Smooth muscle cell (in vitro differentiated cells): Measurements from ENCODE around the gene GUF1. TPM values are rescaled to one million over a fixed set of nuclear protein-coding genes. Genes with fewer than 3 reads are reported as not detected.

Experiments used
- DNase-seq: peaks from one replicate; lab custom pipeline; 2025; ENCODE audit not compliant: unreplicated experiment; lab: John Stamatoyannopoulos, UW
- H2AFZ ChIP-seq: fragments of 200-600 bp; sonication (generic); 2 replicates; pipeline ENCODE4 v1.6.0; 2016; ENCODE audit warnings: antibody characterized with exemption, low read depth, mild to moderate bottlenecking
- H3F3A ChIP-seq: fragments of 200-600 bp; sonication (generic); 2 replicates; pipeline ENCODE4 v1.6.0; 2017; ENCODE audit warnings: antibody characterized with exemption, low read depth
- H3K27ac ChIP-seq: fragments of 200-600 bp; sonication (generic); 2 replicates; pipeline ENCODE4 v1.5.1; 2016; ENCODE audit warnings: low read depth, mild to moderate bottlenecking
- H3K27me3 ChIP-seq: fragments of 200-600 bp; sonication (generic); 2 replicates; pipeline ENCODE4 v1.6.1; 2016; ENCODE audit warnings: low read depth, mild to moderate bottlenecking
- H3K36me3 ChIP-seq: fragments of 200-600 bp; sonication (generic); 2 replicates; pipeline ENCODE4 v1.5.1; 2016; ENCODE audit warnings: low read depth
- H3K4me1 ChIP-seq: fragments of 200-600 bp; sonication (generic); 2 replicates; pipeline ENCODE4 v1.5.1; 2016; ENCODE audit warnings: low read depth
- H3K4me2 ChIP-seq: fragments of 200-600 bp; sonication (generic); 2 replicates; pipeline ENCODE4 v1.6.0; 2016; ENCODE audit warnings: mild to moderate bottlenecking
- H3K4me3 ChIP-seq: fragments of 200-600 bp; sonication (generic); 2 replicates; pipeline ENCODE4 v1.5.1; 2016; ENCODE audit warnings: mild to moderate bottlenecking
- H3K79me2 ChIP-seq: fragments of 200-600 bp; sonication (generic); 2 replicates; pipeline ENCODE4 v1.6.0; 2016; ENCODE audit warnings: low read depth, mild to moderate bottlenecking
- H3K9ac ChIP-seq: fragments of 200-600 bp; sonication (generic); 2 replicates; pipeline ENCODE4 v1.6.0; 2016; ENCODE audit warnings: low read depth
- H3K9me3 ChIP-seq: fragments of 200-600 bp; sonication (generic); replicated peaks from 2 replicates; pipeline ENCODE4 v1.5.1; 2016; ENCODE audit warnings: low read depth
- H4K20me1 ChIP-seq: fragments of 200-600 bp; sonication (generic); 2 replicates; pipeline ENCODE4 v1.6.0; 2016; ENCODE audit warnings: low read depth
- CTCF ChIP-seq: fragments of 200-600 bp; sonication (generic); IDR thresholded peaks from 2 replicates; pipeline ENCODE4 v1.5.1; 2017; ENCODE audit warnings: borderline replicate concordance, mild to moderate bottlenecking, antibody characterized with exemption; ENCODE audit not compliant: insufficient read depth, poor library complexity, severe bottlenecking
- WGBS: methylation state at CpG from one replicate; pipeline ENCODE4 v1.1.7; 2016; ENCODE audit warnings: low lambda C conversion rate; 5-methylcytosine and 5-hydroxymethylcytosine counted together
- polyA plus RNA-seq: library from polyadenylated mRNA; unstranded; fragments of >200 nt; fragmentation: Nextera tagmentation; extraction: Ambion mirVana; gene quantifications from 2 replicates; pipeline ENCODE4 v1.2.1, GENCODE V29; 2016
- total RNA-seq: library from RNA; depleted of rRNA; stranded (reverse); fragments of >200 nt; gene quantifications from 2 replicates; pipeline ENCODE4 v1.2.3, GENCODE V29; 2014

GUF1 gene
- total and polyA plus RNA-seq, 2 experiments from 2014 or later, result 6.8 to 14.2 TPM

- WGBS, result 94% methylated on average over 20 of the region's 20 CpGs
Observed at GRCh38 chr4:44663539-44664263, 14.5 kb upstream of the GUF1 start.

GRCh38 chr4:44668526-44668925 lies 9.7 kb upstream of the GUF1 start:
- WGBS, result 33% methylated on average over 2 of the region's 2 CpGs
- no peak overlapping the region for H3K27ac ChIP-seq
- DNase-seq, result no peak
- no peak overlapping the region for H3K4me3 ChIP-seq
- H3K79me2 ChIP-seq, result no peaks in the 10 kb centered on the region
- H4K20me1 ChIP-seq, result no peaks in the 10 kb centered on the region
- no peak overlapping the region for H3K4me2 ChIP-seq
- H3F3A ChIP-seq, result no peaks in the 10 kb centered on the region
- no peaks in the 10 kb centered on the region for H3K27me3 ChIP-seq
- H3K9me3 ChIP-seq, result no peaks in the 10 kb centered on the region
- H3K4me1 ChIP-seq, result no peaks in the 10 kb centered on the region
- no peak overlapping the region for H2AFZ ChIP-seq
- no peaks in the 10 kb centered on the region for H3K36me3 ChIP-seq
- H3K9ac ChIP-seq, result no peak overlapping the region
- TF ChIP-seq CTCF, result no peak

More at GRCh38 chr4:44663539-44664263, 14.5 kb upstream of the GUF1 start:
- no peak overlapping the region for H3K9ac ChIP-seq
- no peak overlapping the region for H2AFZ ChIP-seq
- H3K9me3 ChIP-seq, result no peaks in the 10 kb centered on the region
- no peaks in the 10 kb centered on the region for H3K27me3 ChIP-seq
- no peaks in the 10 kb centered on the region for H3K36me3 ChIP-seq
- H3K27ac ChIP-seq, result no peak overlapping the region
- no peaks in the 10 kb centered on the region for H3K4me1 ChIP-seq
- no peaks in the 10 kb centered on the region for H3K79me2 ChIP-seq
- H3F3A ChIP-seq, result no peaks in the 10 kb centered on the region
- TF ChIP-seq CTCF, result no peak
- no peak overlapping the region for H3K4me3 ChIP-seq
- no peaks in the 10 kb centered on the region for H4K20me1 ChIP-seq
- H3K4me2 ChIP-seq, result no peak overlapping the region
- no peak for DNase-seq

- DNase-seq, result no peak
Observed at GRCh38 chr4:44670506-44671199, 7.6 kb upstream of the GUF1 start.

More at GRCh38 chr4:44670506-44671199, 7.6 kb upstream of the GUF1 start:
- Histone ChIP-seq H3K4me3 (no peak overlapping the region), H4K20me1 (no peaks in the 10 kb centered on the region), H3K27me3 (no peaks in the 10 kb centered on the region), H3K9me3 (no peaks in the 10 kb centered on the region), H3K79me2 (no peaks in the 10 kb centered on the region), H2AFZ (no peak overlapping the region), H3K36me3 (no peaks in the 10 kb centered on the region), H3K27ac (no peak overlapping the region), H3K4me2 (no peak overlapping the region), H3K4me1 (no peaks in the 10 kb centered on the region), H3K9ac (no peak overlapping the region), H3F3A (no peaks in the 10 kb centered on the region)
- no peak for TF ChIP-seq CTCF
- WGBS, result 78% methylated on average over 4 of the region's 4 CpGs
